Psoas muscle (tissue), 8 donors: ENCODE measurements around the gene ZBP1. TPM values are rescaled to one million over a fixed set of nuclear protein-coding genes. Genes with fewer than 3 reads are reported as not detected.
A peak's percentile ranks its signal among the peaks of the same experiment; 100 is the strongest.

Experiments used
- ATAC-seq, 4 donors: fragments of 200-7000 bp; cut with Tn5 transposase; one replicate each; pipeline ENCODE4 v1.9.1; 2020; ENCODE audit warnings: moderate library complexity in 3 of 4, mild to moderate bottlenecking in 2 of 4
- DNase-seq, 2 donors: peaks; one replicate each; pipeline ENCODE4 v3.0.0-alpha.2; 2020
- H3K27ac ChIP-seq: fragments of 200-600 bp; one replicate; pipeline ENCODE4 v1.8.0; 2022
- H3K27me3 ChIP-seq, 3 donors: fragments of 200-600 bp in 1 of 3; one replicate each; pipeline versions ENCODE4 v1.6.1 to v1.8.0; 2013 to 2022; ENCODE audit warnings: low read length in 2 of 3, mild to moderate bottlenecking in 2 of 3, moderate library complexity in 1 of 3; ENCODE audit not compliant: insufficient read depth in 3 of 3
- H3K36me3 ChIP-seq, 2 donors: fragments of 200-600 bp in 1 of 2; one replicate each; pipeline versions ENCODE4 v1.6.1 to v1.8.0; 2013 to 2022; ENCODE audit warnings: low read depth in 1 of 2, mild to moderate bottlenecking in 1 of 2, moderate library complexity in 1 of 2; ENCODE audit not compliant: insufficient read depth in 1 of 2
- H3K4me1 ChIP-seq: fragments of 200-600 bp; one replicate; pipeline ENCODE4 v1.8.0; 2022
- H3K4me3 ChIP-seq: fragments of 200-600 bp; one replicate; pipeline ENCODE4 v1.8.0; 2022; ENCODE audit warnings: mild to moderate bottlenecking
- H3K9me3 ChIP-seq: fragments of 200-600 bp; one replicate; pipeline ENCODE4 v1.8.0; 2022
- CTCF ChIP-seq: fragments of 200-600 bp; IDR thresholded peaks from one replicate; pipeline ENCODE4 v1.8.0; 2022; ENCODE audit warnings: antibody characterized with exemption
- WGBS, 3 donors: extraction: QIAGEN DNeasy Blood & Tissue Kit; methylation state at CpG; one replicate each; pipeline versions ENCODE4 v1.1.6 to v1.1.7; 2013; 5-methylcytosine and 5-hydroxymethylcytosine counted together
- intact Hi-C, 2 donors: fragments of 100-400 bp; cut with DNase I; formaldehyde crosslinking; loops; one replicate each; pipeline versions ENCODE4 v1.11.0 to v1.14.2; 2022
- polyA plus RNA-seq, 3 donors: library from polyadenylated mRNA; stranded (reverse); fragments of 200-250 nt; gene quantifications; one replicate each; pipeline ENCODE4 v1.2.3, GENCODE V29; 2013
- total RNA-seq, 4 donors: library from RNA; stranded (reverse); fragmentation: NEBNext Ultra II Directional in 2 of 4; extraction: Animal tissue kit (Norgen Biotek cat#: 25700) in 2 of 4; gene quantifications; one replicate each; pipeline versions ENCODE4 v1.2.1 to v1.2.4, GENCODE V29; 2021 to 2023
- donor health status: healthy with polysubstance abuse.
- donor health status: DM: no; HTN: no; CAD: no; lungs with moderate emphysema.
- donor health status: Bipolar disorder and iron deficiency.
- donor health status: healthy.
- donor health status: DM: yes; HTN: yes; CAD: no.
- donor health status: DM: no; HTN: no; CAD: no.
- donor health status: DM: no; HTN: no; CAD: no.
- donor health status: DM: yes; HTN: yes; CAD: no.

Gene ZBP1
- total and polyA plus RNA-seq, 7 donors, result 0.07 to 0.50 (median 0.20) TPM; not detected in 2

- H3K4me3 ChIP-seq, result no peak overlapping the region
- no peaks in the 10 kb centered on the region for H3K9me3 ChIP-seq
- ATAC-seq, result no peak
- no peaks in the 10 kb centered on the region for H3K4me1 ChIP-seq
- intact Hi-C loops, result no loop called here
- no peak for TF ChIP-seq CTCF
- DNase-seq, result peak in 1 of 2 donors; percentile 39
- no peaks in the 10 kb centered on the region for H3K36me3 ChIP-seq
- peaks cover 0 to 32% (median 2%) of the 10 kb centered on the region in 3 donors for H3K27me3 ChIP-seq
- H3K27ac ChIP-seq, result no peak overlapping the region
- 62 to 69% (median 68%) methylated on average over 17 to 18 of the region's 18 CpGs for WGBS, 3 donors
Observed at GRCh38 chr20:57610261-57610952, 9.8 kb downstream of the ZBP1 start.

DNA sequence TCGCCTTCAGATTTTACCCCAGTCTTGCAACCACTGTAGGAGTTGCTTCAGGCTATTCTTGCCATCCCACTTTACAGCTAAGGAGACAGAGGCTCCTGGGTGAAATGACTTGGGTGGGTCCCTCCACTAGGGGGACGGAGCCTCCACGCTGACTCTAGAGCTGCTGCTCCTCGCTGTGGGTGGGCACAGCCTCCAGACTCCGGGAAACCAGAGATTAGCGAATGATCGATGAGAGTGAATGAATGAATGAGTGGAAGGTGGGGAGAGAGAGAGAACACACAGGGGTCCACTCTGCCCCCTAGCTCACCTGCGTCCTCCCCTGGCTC lies 10.4 kb downstream of the ZBP1 start:
- no peaks in the 10 kb centered on the region for H3K9me3 ChIP-seq
- H3K4me3 ChIP-seq, result no peak overlapping the region
- WGBS, 3 donors, result 84 to 86% (median 85%) methylated on average over 7 to 8 of the region's 8 CpGs
- no peaks in the 10 kb centered on the region for H3K4me1 ChIP-seq
- no peak overlapping the region for H3K27ac ChIP-seq
- ATAC-seq (no peak), DNase-seq (peak in 1 of 2 donors; percentile 10)
- no peak for TF ChIP-seq CTCF
- H3K36me3 ChIP-seq, result no peaks in the 10 kb centered on the region
- intact Hi-C loops, result no loop called here
- H3K27me3 ChIP-seq, result peaks cover 0 to 32% (median 2%) of the 10 kb centered on the region in 3 donors

DNA sequence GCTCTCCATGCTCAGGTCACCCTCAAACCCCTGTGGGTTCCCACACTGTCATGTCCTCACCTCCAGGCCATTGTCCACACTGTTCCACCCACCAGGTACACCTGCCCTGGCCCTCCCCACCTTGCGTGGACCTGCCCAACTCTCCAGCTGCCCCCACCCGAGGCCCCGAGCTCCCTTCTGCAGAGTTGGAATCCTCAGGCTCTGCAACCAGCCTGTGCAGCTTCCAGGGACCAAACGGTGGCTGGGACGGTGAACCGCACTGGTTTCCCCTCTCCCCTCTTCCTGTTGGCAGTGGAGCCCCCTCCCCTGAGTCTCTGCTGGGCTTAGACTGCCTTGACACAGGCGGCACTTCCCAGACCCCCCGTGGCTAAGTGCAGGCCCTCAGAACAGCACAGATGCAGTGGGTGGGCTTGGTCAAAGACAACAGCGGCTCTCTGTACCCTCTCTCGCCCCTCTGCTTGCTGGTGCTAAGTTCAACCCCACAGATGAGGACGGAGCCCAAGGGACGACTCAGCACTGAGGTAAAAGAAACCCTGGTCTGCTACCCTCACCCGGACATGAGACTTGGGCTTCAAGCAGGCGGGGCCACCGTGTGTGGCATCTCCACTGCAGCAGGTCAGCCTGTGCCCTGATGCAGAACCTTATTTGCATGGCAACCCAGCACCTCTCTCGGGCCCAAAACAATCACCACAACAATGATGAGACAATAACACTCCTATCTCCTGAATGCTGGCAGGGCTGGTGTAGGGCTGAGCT lies 11.0 kb downstream of the ZBP1 start:
- intact Hi-C loops, result no loop called here
- Histone ChIP-seq H3K9me3 (no peaks in the 10 kb centered on the region), H3K4me3 (no peak overlapping the region), H3K27me3 (peaks cover 0 to 32% (median 2%) of the 10 kb centered on the region in 3 donors), H3K36me3 (no peaks in the 10 kb centered on the region), H3K4me1 (no peaks in the 10 kb centered on the region), H3K27ac (no peak overlapping the region)
- no peak for TF ChIP-seq CTCF
- DNase-seq, result peak in 1 of 2 donors; percentile 30
- WGBS, 3 donors, result 69 to 81% (median 73%) methylated on average over 16 of the region's 16 CpGs
- no peak for ATAC-seq

DNA sequence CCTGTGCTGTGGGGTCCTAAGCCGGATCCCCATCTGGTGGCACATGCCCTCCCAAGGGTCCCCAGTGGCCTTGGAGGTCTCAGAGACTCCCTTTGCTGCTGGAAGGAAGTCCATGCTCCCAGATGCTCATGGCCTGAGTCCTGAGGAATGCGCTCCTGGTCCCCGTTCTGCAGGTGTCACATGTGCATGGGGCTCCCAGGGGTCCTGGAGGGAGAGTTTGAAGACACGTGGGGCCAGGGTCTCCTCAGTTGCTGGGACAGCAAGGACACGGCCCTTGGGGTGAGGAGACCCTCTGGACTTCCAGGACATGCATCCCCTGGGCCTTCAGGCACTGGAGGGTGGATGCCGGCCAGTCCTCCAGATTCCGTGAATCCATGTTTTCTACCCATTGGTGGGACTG lies 11.7 kb downstream of the ZBP1 start:
- no peaks in the 10 kb centered on the region for H3K4me1 ChIP-seq
- no peak for ATAC-seq
- no peaks in the 10 kb centered on the region for H3K9me3 ChIP-seq
- DNase-seq, result peak in 1 of 2 donors; percentile 28
- no peaks in the 10 kb centered on the region for H3K36me3 ChIP-seq
- intact Hi-C loops, result no loop called here
- H3K4me3 ChIP-seq, result no peak overlapping the region
- H3K27ac ChIP-seq, result no peak overlapping the region
- 72 to 80% (median 77%) methylated on average over 7 of the region's 7 CpGs for WGBS, 3 donors
- TF ChIP-seq CTCF, result no peak
- peaks cover 0 to 31% (median 2%) of the 10 kb centered on the region in 3 donors for H3K27me3 ChIP-seq
